ENCODE results near the gene HSPA8.

GRCh38 chr11:123034597-123034996 lies 27.3 kb downstream of the HSPA8 start:
- TF ChIP-seq RCOR1 (IDR thresholded peaks at IDR 0.05; ENCODE audit: insufficient replicate concordance, low read length) (no peak), CTCF (conservative IDR thresholded peaks at IDR 0.05; ENCODE audit: low read depth, low read length) (no peak), POLR2A (IDR thresholded peaks at IDR 0.05; ENCODE audit: low read depth, low read length) (no peak), USF2 (IDR thresholded peaks at IDR 0.05; ENCODE audit: low read depth, low read length) (no peak), ELK1 (IDR thresholded peaks at IDR 0.05; ENCODE audit: borderline replicate concordance, low read depth, low read length) (no peak), CEBPB (IDR thresholded peaks at IDR 0.05; ENCODE audit: low read depth, low read length) (no peak)
